ENCODE results near the gene SLC44A3. TPM values are rescaled to one million over a fixed set of nuclear protein-coding genes. Genes with fewer than 3 reads are reported as not detected.
A peak's percentile ranks its signal among the peaks of the same experiment; 100 is the strongest.
"Not testable (repeated sequence)": the region's sequence is repeated elsewhere in the genome, so short reads cannot be mapped to it uniquely, and the experiment has no call there.

The SLC44A3 gene
- polyA plus RNA-seq, 4 donors: 9.5 to 90.3 (median 19.5) TPM

GRCh38 chr1:94934551-94934950 lies 114.4 kb downstream of the SLC44A3 start:
- FAIRE-seq (no peak), DNase-seq (no peak)
- H3K36me3 ChIP-seq (ENCODE audit: control insufficient read depth in 3 of 3, insufficient read depth in 2 of 3, low read depth in 1 of 3, low read length in 3 of 3): no peaks in the 10 kb centered on the region
- H3K4me3 ChIP-seq (ENCODE audit: low read depth in 1 of 3, low read length in 3 of 3): no peak overlapping the region
- H3K4me1 ChIP-seq (ENCODE audit: control insufficient read depth in 3 of 3, insufficient read depth in 2 of 3, low read depth in 1 of 3, low read length in 2 of 3): peaks cover 0 to 1% (median 0%) of the 10 kb centered on the region in 3 donors
- H3K27me3 ChIP-seq (ENCODE audit: control insufficient read depth in 3 of 3, insufficient read depth in 3 of 3, low read length in 3 of 3): peaks cover 0 to 3% (median 0%) of the 10 kb centered on the region in 3 donors
- 78 to 87% (median 84%) methylated on average over 2 of the region's 2 CpGs for WGBS, 3 donors
- no peak overlapping the region for H3K27ac ChIP-seq (ENCODE audit: low read depth in 1 of 3, low read length in 2 of 3)
- H3K9me3 ChIP-seq (ENCODE audit: control insufficient read depth in 2 of 2, insufficient read depth in 1 of 2, low read depth in 1 of 2, low read length in 1 of 2): no peaks in the 10 kb centered on the region

- no peak for FAIRE-seq
- H3K36me3 ChIP-seq (ENCODE audit: control insufficient read depth in 3 of 3, insufficient read depth in 2 of 3, low read depth in 1 of 3, low read length in 3 of 3): no peaks in the 10 kb centered on the region
- no peak overlapping the region for H3K4me3 ChIP-seq (ENCODE audit: low read depth in 1 of 3, low read length in 3 of 3)
- H3K9me3 ChIP-seq (ENCODE audit: control insufficient read depth in 2 of 2, insufficient read depth in 1 of 2, low read depth in 1 of 2, low read length in 1 of 2): no peaks in the 10 kb centered on the region
- no peak for DNase-seq
- WGBS, 3 donors: 90 to 95% (median 92%) methylated on average over 1 of the region's 1 CpG
- no peaks in the 10 kb centered on the region for H3K27me3 ChIP-seq (ENCODE audit: control insufficient read depth in 3 of 3, insufficient read depth in 3 of 3, low read length in 3 of 3)
- H3K4me1 ChIP-seq (ENCODE audit: control insufficient read depth in 3 of 3, insufficient read depth in 2 of 3, low read depth in 1 of 3, low read length in 2 of 3): peaks cover 0 to 1% (median 0%) of the 10 kb centered on the region in 3 donors
- H3K27ac ChIP-seq (ENCODE audit: low read depth in 1 of 3, low read length in 2 of 3): no peak overlapping the region
Measured at GRCh38 chr1:94935034-94935433, 114.9 kb downstream of the SLC44A3 start.

GRCh38 chr1:94935476-94935875 lies 115.3 kb downstream of the SLC44A3 start:
- Histone ChIP-seq H3K27ac (ENCODE audit: low read depth in 1 of 3, low read length in 2 of 3) (no peak overlapping the region), H3K4me1 (ENCODE audit: control insufficient read depth in 3 of 3, insufficient read depth in 2 of 3, low read depth in 1 of 3, low read length in 2 of 3) (peaks cover 0 to 1% (median 0%) of the 10 kb centered on the region in 3 donors), H3K36me3 (ENCODE audit: control insufficient read depth in 3 of 3, insufficient read depth in 2 of 3, low read depth in 1 of 3, low read length in 3 of 3) (no peaks in the 10 kb centered on the region), H3K27me3 (ENCODE audit: control insufficient read depth in 3 of 3, insufficient read depth in 3 of 3, low read length in 3 of 3) (no peaks in the 10 kb centered on the region), H3K4me3 (ENCODE audit: low read depth in 1 of 3, low read length in 3 of 3) (no peak overlapping the region), H3K9me3 (ENCODE audit: control insufficient read depth in 2 of 2, insufficient read depth in 1 of 2, low read depth in 1 of 2, low read length in 1 of 2) (no peaks in the 10 kb centered on the region)
- FAIRE-seq (no peak), DNase-seq (no peak)
- WGBS, 3 donors: 50 to 64% (median 52%) methylated on average over 1 of the region's 1 CpG

- DNase-seq (no peak), FAIRE-seq (no peak)
- 21 to 55% (median 37%) methylated on average over 5 of the region's 5 CpGs for WGBS, 3 donors
- Histone ChIP-seq H3K4me3 (ENCODE audit: low read depth in 1 of 3, low read length in 3 of 3) (no peak overlapping the region), H3K36me3 (ENCODE audit: control insufficient read depth in 3 of 3, insufficient read depth in 2 of 3, low read depth in 1 of 3, low read length in 3 of 3) (no peaks in the 10 kb centered on the region), H3K9me3 (ENCODE audit: control insufficient read depth in 2 of 2, insufficient read depth in 1 of 2, low read depth in 1 of 2, low read length in 1 of 2) (no peaks in the 10 kb centered on the region), H3K27ac (ENCODE audit: low read depth in 1 of 3, low read length in 2 of 3) (no peak overlapping the region), H3K27me3 (ENCODE audit: control insufficient read depth in 3 of 3, insufficient read depth in 3 of 3, low read length in 3 of 3) (no peaks in the 10 kb centered on the region), H3K4me1 (ENCODE audit: control insufficient read depth in 3 of 3, insufficient read depth in 2 of 3, low read depth in 1 of 3, low read length in 2 of 3) (peaks cover 0 to 1% (median 0%) of the 10 kb centered on the region in 3 donors)
Measured at GRCh38 chr1:94936861-94937620, 116.9 kb downstream of the SLC44A3 start.

GRCh38 chr1:94937820-94938219 lies 117.7 kb downstream of the SLC44A3 start:
- Histone ChIP-seq H3K36me3 (ENCODE audit: control insufficient read depth in 3 of 3, insufficient read depth in 2 of 3, low read depth in 1 of 3, low read length in 3 of 3) (no peaks in the 10 kb centered on the region), H3K27me3 (ENCODE audit: control insufficient read depth in 3 of 3, insufficient read depth in 3 of 3, low read length in 3 of 3) (no peaks in the 10 kb centered on the region), H3K27ac (ENCODE audit: low read depth in 1 of 3, low read length in 2 of 3) (no peak overlapping the region), H3K9me3 (ENCODE audit: control insufficient read depth in 2 of 2, insufficient read depth in 1 of 2, low read depth in 1 of 2, low read length in 1 of 2) (no peaks in the 10 kb centered on the region), H3K4me1 (ENCODE audit: control insufficient read depth in 3 of 3, insufficient read depth in 2 of 3, low read depth in 1 of 3, low read length in 2 of 3) (peaks cover 0 to 1% (median 0%) of the 10 kb centered on the region in 3 donors), H3K4me3 (ENCODE audit: low read depth in 1 of 3, low read length in 3 of 3) (no peak overlapping the region)
- 93 to 100% (median 94%) methylated on average over 1 of the region's 1 CpG for WGBS, 3 donors
- no peak for FAIRE-seq
- no peak for DNase-seq

GRCh38 chr1:94940738-94941137 lies 120.6 kb downstream of the SLC44A3 start:
- FAIRE-seq: no peak
- Histone ChIP-seq H3K27me3 (ENCODE audit: control insufficient read depth in 3 of 3, insufficient read depth in 3 of 3, low read length in 3 of 3) (no peaks in the 10 kb centered on the region), H3K4me1 (ENCODE audit: control insufficient read depth in 3 of 3, insufficient read depth in 2 of 3, low read depth in 1 of 3, low read length in 2 of 3) (peaks cover 0 to 1% (median 0%) of the 10 kb centered on the region in 3 donors), H3K9me3 (ENCODE audit: control insufficient read depth in 2 of 2, insufficient read depth in 1 of 2, low read depth in 1 of 2, low read length in 1 of 2) (no peaks in the 10 kb centered on the region), H3K27ac (ENCODE audit: low read depth in 1 of 3, low read length in 2 of 3) (no peak overlapping the region), H3K4me3 (ENCODE audit: low read depth in 1 of 3, low read length in 3 of 3) (no peak overlapping the region), H3K36me3 (ENCODE audit: control insufficient read depth in 3 of 3, insufficient read depth in 2 of 3, low read depth in 1 of 3, low read length in 3 of 3) (no peaks in the 10 kb centered on the region)
- no peak for DNase-seq
- 91 to 97% (median 95%) methylated on average over 3 of the region's 3 CpGs for WGBS, 3 donors

GRCh38 chr1:94941480-94941879 lies 121.3 kb downstream of the SLC44A3 start:
- 42 to 85% (median 60%) methylated on average over 1 of the region's 1 CpG for WGBS, 3 donors
- not testable (repeated sequence) for DNase-seq; H3K9me3 ChIP-seq (ENCODE audit: control insufficient read depth in 2 of 2, insufficient read depth in 1 of 2, low read depth in 1 of 2, low read length in 1 of 2); H3K4me3 ChIP-seq (ENCODE audit: low read depth in 1 of 3, low read length in 3 of 3); H3K27me3 ChIP-seq (ENCODE audit: control insufficient read depth in 3 of 3, insufficient read depth in 3 of 3, low read length in 3 of 3); FAIRE-seq; H3K4me1 ChIP-seq (ENCODE audit: control insufficient read depth in 3 of 3, insufficient read depth in 2 of 3, low read depth in 1 of 3, low read length in 2 of 3); H3K27ac ChIP-seq (ENCODE audit: low read depth in 1 of 3, low read length in 2 of 3); H3K36me3 ChIP-seq (ENCODE audit: control insufficient read depth in 3 of 3, insufficient read depth in 2 of 3, low read depth in 1 of 3, low read length in 3 of 3)

GRCh38 chr1:94942171-94943128 lies 122.3 kb downstream of the SLC44A3 start:
- WGBS, 3 donors: 12 to 55% (median 34%) methylated on average over 8 of the region's 8 CpGs
- Histone ChIP-seq H3K36me3 (ENCODE audit: control insufficient read depth in 3 of 3, insufficient read depth in 2 of 3, low read depth in 1 of 3, low read length in 3 of 3) (no peaks in the 10 kb centered on the region), H3K27me3 (ENCODE audit: control insufficient read depth in 3 of 3, insufficient read depth in 3 of 3, low read length in 3 of 3) (no peaks in the 10 kb centered on the region), H3K9me3 (ENCODE audit: control insufficient read depth in 2 of 2, insufficient read depth in 1 of 2, low read depth in 1 of 2, low read length in 1 of 2) (no peaks in the 10 kb centered on the region), H3K27ac (ENCODE audit: low read depth in 1 of 3, low read length in 2 of 3) (no peak overlapping the region), H3K4me3 (ENCODE audit: low read depth in 1 of 3, low read length in 3 of 3) (no peak overlapping the region), H3K4me1 (ENCODE audit: control insufficient read depth in 3 of 3, insufficient read depth in 2 of 3, low read depth in 1 of 3, low read length in 2 of 3) (peaks cover 2 to 9% (median 9%) of the 10 kb centered on the region in 3 donors)
- FAIRE-seq: no peak
- peak in 1 of 2 donors; percentile 85 for DNase-seq

Data from small intestine (tissue), 7 donors.